OCI-LY3 (cell line): Measurements from ENCODE around the gene DNASE1L3.

ENCODE experiments used
- H2AFZ ChIP-seq: fragments of 200-600, 300-600 bp; shearing (Covaris generic); 2 replicates; pipeline ENCODE4 v1.6.0; 2014; ENCODE audit warnings: antibody characterized with exemption, low read depth, low read length
- H3K27ac ChIP-seq: fragments of 200-600, 300-600 bp; sonication (generic); 2 replicates; pipeline ENCODE4 v1.5.1; 2014; ENCODE audit warnings: mild to moderate bottlenecking, low read length, moderate library complexity, mixed read lengths
- H3K27me3 ChIP-seq: fragments of 200-600, 300-600 bp; sonication (generic); 2 replicates; pipeline ENCODE4 v1.6.1; 2014; ENCODE audit warnings: low read depth, low read length, mixed read lengths
- H3K36me3 ChIP-seq: fragments of 200-600, 300-600 bp; sonication (generic); replicated peaks from 2 replicates; pipeline ENCODE3; 2014; ENCODE audit warnings: low read depth, low read length, mixed read lengths
- H3K4me1 ChIP-seq: fragments of 300-600, 200-600 bp; sonication (generic); 2 replicates; pipeline ENCODE4 v1.6.1; 2014; ENCODE audit warnings: low read length, mixed read lengths
- H3K4me2 ChIP-seq: fragments of 200-600, 300-600 bp; sonication (generic); 2 replicates; pipeline ENCODE4 v1.6.1; 2014; ENCODE audit warnings: low read length, mixed read lengths
- H3K4me3 ChIP-seq: fragments of 300-600, 200-600 bp; sonication (generic); 2 replicates; pipeline ENCODE4 v1.5.1; 2014; ENCODE audit warnings: antibody characterized with exemption, mild to moderate bottlenecking, low read length, moderate library complexity
- H3K79me2 ChIP-seq: fragments of 300-600, 200-600 bp; shearing (Covaris generic); 2 replicates; pipeline ENCODE4 v1.6.1; 2014; ENCODE audit warnings: mild to moderate bottlenecking, low read length, mixed read lengths
- H3K9ac ChIP-seq: fragments of 300-600, 200-600 bp; shearing (Covaris generic); 2 replicates; pipeline ENCODE4 v1.6.0; 2014; ENCODE audit warnings: mild to moderate bottlenecking, low read length, moderate library complexity
- H3K9me3 ChIP-seq: fragments of 200-600, 300-600 bp; shearing (Covaris generic); 2 replicates; pipeline ENCODE4 v1.6.1; 2014; ENCODE audit warnings: low read length, mixed read lengths; ENCODE audit not compliant: insufficient read depth
- H4K20me1 ChIP-seq: fragments of 200-600, 300-600 bp; sonication (generic); 2 replicates; pipeline ENCODE4 v1.6.1; 2016; ENCODE audit warnings: low read length, mixed read lengths; ENCODE audit not compliant: insufficient read depth
- CTCF ChIP-seq: fragments of 200-600, 300-600 bp; sonication (generic); IDR thresholded peaks from 2 replicates; pipeline ENCODE4 v1.5.1; 2014; ENCODE audit warnings: antibody characterized with exemption, low read length, low read depth
- EZH2phosphoT487 ChIP-seq: fragments of 200-600 bp; shearing (Covaris generic); IDR thresholded peaks from 2 replicates; pipeline ENCODE4 v1.6.1; 2018; ENCODE audit warnings: antibody characterized with exemption, mixed run types, low read depth

DNASE1L3 gene

GRCh38 chr3:58256061-58256460, 45.3 kb upstream of the DNASE1L3 start:
- Histone ChIP-seq H2AFZ (no peak overlapping the region), H3K27ac (no peak overlapping the region), H3K36me3 (peaks cover 11% of the 10 kb centered on the region), H3K27me3 (no peaks in the 10 kb centered on the region), H3K4me1 (no peaks in the 10 kb centered on the region), H3K79me2 (no peaks in the 10 kb centered on the region), H3K9ac (no peak overlapping the region), H3K4me2 (no peak overlapping the region), H3K4me3 (no peak overlapping the region), H4K20me1 (no peaks in the 10 kb centered on the region), H3K9me3 (no peaks in the 10 kb centered on the region)
- TF ChIP-seq CTCF (no peak), EZH2phosphoT487 (no peak)

DNA sequence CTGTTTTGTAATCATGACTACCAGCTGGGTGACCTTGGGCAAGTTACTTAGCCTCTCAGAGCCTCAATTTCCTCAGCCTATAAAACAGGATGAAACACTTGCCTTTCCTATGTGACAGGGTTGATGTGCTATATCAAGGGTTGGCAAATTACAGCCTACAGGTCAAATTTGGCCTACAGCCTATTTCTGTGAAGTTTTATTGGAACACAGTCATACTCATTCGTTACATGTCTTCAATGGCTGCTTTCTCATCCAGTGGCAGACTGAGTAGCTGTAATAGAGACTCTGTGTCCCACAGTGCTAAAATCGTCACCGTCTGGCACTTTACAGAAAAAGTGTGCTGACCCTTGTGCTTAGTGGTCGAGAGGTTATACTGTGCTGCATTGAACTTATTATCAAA, 43.4 kb upstream of the DNASE1L3 start:
- Histone ChIP-seq H3K36me3 (peaks cover 11% of the 10 kb centered on the region), H3K4me3 (no peak overlapping the region), H3K79me2 (no peaks in the 10 kb centered on the region), H3K27ac (no peak overlapping the region), H3K4me2 (no peak overlapping the region), H3K4me1 (no peaks in the 10 kb centered on the region), H3K27me3 (no peaks in the 10 kb centered on the region), H3K9me3 (no peaks in the 10 kb centered on the region), H3K9ac (no peak overlapping the region), H2AFZ (no peak overlapping the region), H4K20me1 (no peaks in the 10 kb centered on the region)
- TF ChIP-seq CTCF = no peak
- TF ChIP-seq EZH2phosphoT487 = no peak

GRCh38 chr3:58251631-58252035, 40.9 kb upstream of the DNASE1L3 start:
- Histone ChIP-seq H3K4me3 (no peak overlapping the region), H3K9me3 (no peaks in the 10 kb centered on the region), H3K27ac (no peak overlapping the region), H3K27me3 (no peaks in the 10 kb centered on the region), H4K20me1 (no peaks in the 10 kb centered on the region), H2AFZ (no peak overlapping the region), H3K9ac (no peak overlapping the region), H3K4me2 (no peak overlapping the region), H3K36me3 (peaks cover 6% of the 10 kb centered on the region), H3K79me2 (peaks cover 5% of the 10 kb centered on the region; the same call in 1 of the 2 replicates), H3K4me1 (no peaks in the 10 kb centered on the region)
- TF ChIP-seq EZH2phosphoT487 (no peak), CTCF (no peak)

DNA sequence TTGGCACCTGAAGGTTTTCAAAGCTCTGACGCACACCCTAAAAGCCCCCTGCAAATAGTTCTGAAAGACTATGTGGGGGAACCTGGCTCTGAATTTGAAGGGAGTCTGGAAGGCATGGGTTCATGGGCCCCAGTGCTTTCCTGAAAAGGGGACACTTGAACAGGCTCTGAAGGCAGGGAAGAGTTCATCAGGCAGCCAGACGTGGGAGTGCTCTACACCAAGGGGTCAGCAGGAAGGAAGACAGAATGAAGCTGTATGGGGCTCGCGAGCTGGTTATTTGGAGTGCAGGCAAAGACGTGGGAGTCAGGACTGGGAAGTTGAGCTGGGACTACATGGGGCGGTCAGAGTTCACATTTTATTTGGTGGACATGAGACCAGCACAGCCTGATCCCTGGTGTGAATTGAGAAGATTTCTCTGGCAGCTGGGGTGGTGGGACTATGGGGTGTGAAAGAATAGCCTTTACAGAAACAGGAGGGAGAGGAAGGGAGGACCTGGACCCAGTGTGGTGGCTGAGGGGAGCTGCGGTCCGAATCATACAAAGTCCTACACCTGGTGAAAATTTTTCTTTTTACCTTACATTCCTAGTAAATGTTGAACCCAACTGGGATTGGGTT, 39.4 kb upstream of the DNASE1L3 start:
- H4K20me1 ChIP-seq = no peaks in the 10 kb centered on the region
- no peaks in the 10 kb centered on the region for H3K9me3 ChIP-seq
- H3K4me3 ChIP-seq = no peak overlapping the region
- TF ChIP-seq EZH2phosphoT487 (no peak), CTCF (no peak)
- H2AFZ ChIP-seq = no peak overlapping the region
- no peak overlapping the region for H3K9ac ChIP-seq
- H3K36me3 ChIP-seq = peaks cover 8% of the 10 kb centered on the region
- no peak overlapping the region for H3K27ac ChIP-seq
- no peaks in the 10 kb centered on the region for H3K27me3 ChIP-seq
- H3K79me2 ChIP-seq = peaks cover 5% of the 10 kb centered on the region; the same call in 1 of the 2 replicates
- no peaks in the 10 kb centered on the region for H3K4me1 ChIP-seq
- no peak overlapping the region for H3K4me2 ChIP-seq
